Esophagus squamous epithelium (tissue), 4 donors: ENCODE results near the gene B4GALT4.

Experiments
- CTCF ChIP-seq, 6 experiments: fragments of 450-650 bp in 4 of 6; fragments of 200-600 bp in 2 of 6; sonication (generic) in 2 of 6; IDR thresholded peaks; one replicate each; pipeline ENCODE4 v1.5.1; 2016 to 2019; ENCODE audit warnings: antibody characterized with exemption in 6 of 6, mild to moderate bottlenecking in 4 of 6, moderate library complexity in 4 of 6
- POLR2A ChIP-seq, 4 donors: fragments of 450-650 bp; IDR thresholded peaks; one replicate each; pipeline ENCODE4 v1.6.1; 2017; ENCODE audit warnings: antibody characterized with exemption in 4 of 4, mild to moderate bottlenecking in 4 of 4, moderate library complexity in 3 of 4

- TF ChIP-seq CTCF (IDR thresholded peaks at IDR 0.05) (no peak), POLR2A (IDR thresholded peaks at IDR 0.05) (no peak)
Measured at GRCh38 chr3:119238363-119238762, 2.3 kb downstream of the B4GALT4 start.
